HG02763 (cell line): ENCODE data around the gene AP4M1.
A peak's percentile ranks its signal among the peaks of the same experiment; 100 is the strongest.

Experiments used
- ATAC-seq: cut with Tn5 transposase; IDR thresholded peaks from one replicate; pipeline ENCODE4 v1.9.1; 2021; ENCODE audit warnings: mild to moderate bottlenecking, moderate library complexity; ENCODE audit not compliant: unreplicated experiment

AP4M1 gene

GRCh38 chr7:100085515-100085914 is 15.9 kb upstream of the AP4M1 start:
- no peak for ATAC-seq

GRCh38 chr7:100087055-100087750 is 14.2 kb upstream of the AP4M1 start:
- no peak for ATAC-seq

- ATAC-seq: no peak
These were observed 13.3 kb upstream of the AP4M1 start for GRCh38 chr7:100088095-100088620.

GRCh38 chr7:100088621-100089457 is 12.6 kb upstream of the AP4M1 start, which contains the start of gene COPS6:
Gene COPS6, plus strand, starts transcription at chr7:100088969. Its CDS starts 22 bp downstream, at chr7:100088991.
- ATAC-seq: peak; percentile 69

- ATAC-seq: no peak
These were observed 11.8 kb upstream of the AP4M1 start for GRCh38 chr7:100089458-100090196.

GRCh38 chr7:100090527-100091410 is 10.7 kb upstream of the AP4M1 start:
- no peak for ATAC-seq

- ATAC-seq: no peak
These were observed 9.8 kb upstream of the AP4M1 start for GRCh38 chr7:100091411-100092181.

GRCh38 chr7:100093054-100093453 is 8.4 kb upstream of the AP4M1 start:
- no peak for ATAC-seq

- ATAC-seq: no peak
These were observed 7.9 kb upstream of the AP4M1 start for GRCh38 chr7:100093498-100093897.

- no peak for ATAC-seq
These were observed 7.4 kb upstream of the AP4M1 start for GRCh38 chr7:100093925-100094486.

- no peak for ATAC-seq
These were observed 6.2 kb upstream of the AP4M1 start for GRCh38 chr7:100095289-100095688.

- ATAC-seq: no peak
These were observed 5.7 kb upstream of the AP4M1 start for GRCh38 chr7:100095704-100096103.

- ATAC-seq: no peak
These were observed 2.5 kb upstream of the AP4M1 start for GRCh38 chr7:100098913-100099312.

GRCh38 chr7:100099452-100099851 is 2.0 kb upstream of the AP4M1 start:
- ATAC-seq: no peak

- peak; percentile 68 for ATAC-seq
These were observed 925 bp upstream of the AP4M1 start for GRCh38 chr7:100100420-100101015.

GRCh38 chr7:100102950-100103840 is 1.8 kb downstream of the AP4M1 start:
- no peak for ATAC-seq

- ATAC-seq: no peak
These were observed 4.1 kb downstream of the AP4M1 start for GRCh38 chr7:100105534-100105933.

GRCh38 chr7:100106633-100107032 is 5.2 kb downstream of the AP4M1 start:
- ATAC-seq: no peak
